Adrenal gland (tissue), 12 donors: ENCODE measurements around the gene VCP. TPM values are rescaled to one million over a fixed set of nuclear protein-coding genes. Genes with fewer than 3 reads are reported as not detected.

Experiments used
- DNase-seq, 7 donors: peaks; one replicate each; pipeline ENCODE4 v3.0.0-alpha.2; 2019 to 2020
- H3K27ac ChIP-seq, 5 donors: fragments of 200-600 bp; sonication (generic) in 4 of 5; 1 replicate in 3 of 5; 2 replicates in 2 of 5; pipeline versions ENCODE4 v1.5.1 to v1.8.0; 2016 to 2020; ENCODE audit warnings: mild to moderate bottlenecking in 1 of 5
- H3K27me3 ChIP-seq: fragments of 200-600 bp; 2 replicates; pipeline ENCODE4 v1.8.0; 2021
- H3K36me3 ChIP-seq, 2 donors: fragments of 200-600 bp; replicated peaks in 1 of 2; 1 replicate in 1 of 2; 2 replicates in 1 of 2; pipeline versions ENCODE4 v1.5.1 to v1.8.0; 2018 to 2022
- H3K4me1 ChIP-seq, 2 donors: fragments of 200-600 bp; replicated peaks in 1 of 2; 1 replicate in 1 of 2; 2 replicates in 1 of 2; pipeline versions ENCODE4 v1.5.1 to v1.8.0; 2018 to 2021
- H3K4me3 ChIP-seq, 4 donors: fragments of 200-600 bp; sonication (generic) in 3 of 4; one replicate each; pipeline ENCODE4 v1.5.1; 2016 to 2018
- H3K9me3 ChIP-seq, 3 donors: fragments of 200-600 bp; sonication (generic) in 1 of 3; replicated peaks in 1 of 3; 1 replicate in 2 of 3; 2 replicates in 1 of 3; pipeline versions ENCODE4 v1.5.1 to v1.8.0; 2016 to 2021
- CTCF ChIP-seq, 6 experiments: fragments of 450-650 bp in 4 of 6; fragments of 200-600 bp in 2 of 6; sonication (generic) in 1 of 6; IDR thresholded peaks; 1 replicate in 5 of 6; 2 replicates in 1 of 6; pipeline versions ENCODE4 v1.5.1 to v1.8.0; 2016 to 2021; ENCODE audit warnings: antibody characterized with exemption in 6 of 6, mild to moderate bottlenecking in 2 of 6, moderate library complexity in 1 of 6
- POLR2A ChIP-seq, 2 donors: fragments of 450-650 bp; IDR thresholded peaks; one replicate each; pipeline ENCODE4 v1.6.1; 2017; ENCODE audit warnings: antibody characterized with exemption in 2 of 2, mild to moderate bottlenecking in 2 of 2, moderate library complexity in 1 of 2
- WGBS, 4 donors: extraction: QIAGEN DNeasy Blood & Tissue Kit in 2 of 4; methylation state at CpG; one replicate each; pipeline versions ENCODE4 v1.1.5 to v1.1.7; 2013 to 2017; 5-methylcytosine and 5-hydroxymethylcytosine counted together
- intact Hi-C, 2 donors: fragments of 100-400 bp; cut with DNase I; formaldehyde crosslinking; loops; one replicate each; pipeline versions ENCODE4 v1.14.1 to v1.15.0; 2022 to 2023
- polyA plus RNA-seq, 3 donors: library from polyadenylated mRNA; stranded (reverse); fragments of 200-250 nt in 2 of 3; fragments of 350-450 nt in 1 of 3; fragmentation: Illumina TruSeq in 1 of 3; extraction: RNeasy Lipid Tissue Mini Kit (QIAGEN cat#74804) in 1 of 3; gene quantifications; one replicate each; pipeline ENCODE4 v1.2.3, GENCODE V29; 2013 to 2014
- total RNA-seq, 9 donors: library from RNA; depleted of rRNA in 4 of 9; stranded (reverse); fragments of >200 nt in 4 of 9; fragments of 120-200 nt in 1 of 9; fragmentation: NEBNext Ultra II Directional in 1 of 9; extraction: Animal tissue kit (Norgen Biotek cat#: 25700) in 1 of 9; gene quantifications; one replicate each; pipeline versions ENCODE4 v1.1.0 to v1.2.4, GENCODE V29; 2013 to 2023
- donor health status: healthy with polysubstance abuse.
- donor health status: Bipolar disorder and iron deficiency.
- donor health status: DM: yes; HTN: yes; CAD: no.
- donor health status: DM: no; HTN: no; CAD: no.
- donor health status: DM: no; HTN: no; CAD: no.
- donor health status: DM: yes; HTN: yes; CAD: no.

Gene VCP
- total and polyA plus RNA-seq, 12 donors, result 65.1 to 555 (median 251) TPM

- no peak for DNase-seq
- peaks cover 0 to 99% of the 10 kb centered on the region in 2 donors for H3K36me3 ChIP-seq
- intact Hi-C loops, result no loop called here
- peak overlapping the region in 1 of 5 donors; percentile 44 for H3K27ac ChIP-seq
- H3K27me3 ChIP-seq, result no peaks in the 10 kb centered on the region
- no peak overlapping the region for H3K4me3 ChIP-seq
- no peaks in the 10 kb centered on the region for H3K4me1 ChIP-seq
- TF ChIP-seq POLR2A (IDR thresholded peaks at IDR 0.05) (no peak), CTCF (IDR thresholded peaks at IDR 0.05) (no peak)
- 87 to 92% (median 89%) methylated on average over 10 of the region's 10 CpGs for WGBS, 4 donors
- no peaks in the 10 kb centered on the region for H3K9me3 ChIP-seq
These were observed 13.0 kb downstream of the VCP start for GRCh38 chr9:35059438-35059837.

- no peak for DNase-seq
- intact Hi-C loops, result no loop called here
- Histone ChIP-seq H3K4me3 (no peak overlapping the region), H3K4me1 (no peaks in the 10 kb centered on the region), H3K9me3 (no peaks in the 10 kb centered on the region), H3K27me3 (no peaks in the 10 kb centered on the region), H3K36me3 (peaks cover 0 to 85% of the 10 kb centered on the region in 2 donors), H3K27ac (no peak overlapping the region)
- WGBS, 4 donors, result 95 to 98% (median 97%) methylated on average over 8 of the region's 8 CpGs
- no peak for TF ChIP-seq POLR2A (IDR thresholded peaks at IDR 0.05)
- no peak for TF ChIP-seq CTCF (IDR thresholded peaks at IDR 0.05)
These were observed 15.2 kb downstream of the VCP start for GRCh38 chr9:35057271-35057620.

- no peak overlapping the region for H3K27ac ChIP-seq
- no peaks in the 10 kb centered on the region for H3K4me1 ChIP-seq
- WGBS, 4 donors, result 91 to 94% (median 93%) methylated on average over 9 of the region's 9 CpGs
- intact Hi-C loops, result no loop called here
- TF ChIP-seq POLR2A (IDR thresholded peaks at IDR 0.05) (no peak), CTCF (IDR thresholded peaks at IDR 0.05) (no peak)
- H3K27me3 ChIP-seq, result no peaks in the 10 kb centered on the region
- peaks cover 0 to 85% of the 10 kb centered on the region in 2 donors for H3K36me3 ChIP-seq
- no peak overlapping the region for H3K4me3 ChIP-seq
- no peaks in the 10 kb centered on the region for H3K9me3 ChIP-seq
- DNase-seq, result no peak
These were observed 15.7 kb downstream of the VCP start for GRCh38 chr9:35056571-35057270.

- peaks cover 0 to 80% of the 10 kb centered on the region in 2 donors for H3K36me3 ChIP-seq
- H3K4me3 ChIP-seq, result no peak overlapping the region
- no peaks in the 10 kb centered on the region for H3K9me3 ChIP-seq
- WGBS, 4 donors, result 94 to 97% (median 95%) methylated on average over 14 of the region's 14 CpGs
- intact Hi-C loops, result no loop called here
- H3K27me3 ChIP-seq, result no peaks in the 10 kb centered on the region
- no peak for DNase-seq
- no peak overlapping the region for H3K27ac ChIP-seq
- no peaks in the 10 kb centered on the region for H3K4me1 ChIP-seq
- no peak for TF ChIP-seq CTCF (IDR thresholded peaks at IDR 0.05)
- TF ChIP-seq POLR2A (IDR thresholded peaks at IDR 0.05), result no peak
These were observed 17.4 kb downstream of the VCP start for GRCh38 chr9:35054871-35055644.
